Hepatic stellate cell (primary cell): ENCODE data around the gene KCNJ15.
A peak's percentile ranks its signal among the peaks of the same experiment; 100 is the strongest.

Source experiments
- DNase-seq: peaks from one replicate; pipeline ENCODE4 v3.0.0; 2011; ENCODE audit warnings: low spot score

The KCNJ15 gene

GRCh38 chr21:38355992-38356781, 99.4 kb downstream of the KCNJ15 start:
- DNase-seq = peak; percentile 84
